Measurements from ENCODE around the gene MRPL39. TPM values are rescaled to one million over a fixed set of nuclear protein-coding genes. Genes with fewer than 3 reads are reported as not detected.

The MRPL39 gene
- total and polyA plus RNA-seq, 2 experiments from 2014 or later = 50.5 to 132 TPM

- H3K27me3 Mint-ChIP-seq (ENCODE audit: insufficient read depth, low read depth, poor library complexity) = no peaks in the 10 kb centered on the region
- no peak overlapping the region for H2AFZ ChIP-seq
- H4K20me1 ChIP-seq (replicated peaks; ENCODE audit: insufficient read depth) = no peaks in the 10 kb centered on the region
- peaks cover 15% of the 10 kb centered on the region; the same call in 2 of the 3 replicates for H3K36me3 Mint-ChIP-seq (ENCODE audit: low read depth)
- H3K9me3 Mint-ChIP-seq = no peaks in the 10 kb centered on the region
- H3K27ac ChIP-seq (ENCODE audit: low read depth) = no peak overlapping the region
- TF ChIP-seq, protein P1, sequence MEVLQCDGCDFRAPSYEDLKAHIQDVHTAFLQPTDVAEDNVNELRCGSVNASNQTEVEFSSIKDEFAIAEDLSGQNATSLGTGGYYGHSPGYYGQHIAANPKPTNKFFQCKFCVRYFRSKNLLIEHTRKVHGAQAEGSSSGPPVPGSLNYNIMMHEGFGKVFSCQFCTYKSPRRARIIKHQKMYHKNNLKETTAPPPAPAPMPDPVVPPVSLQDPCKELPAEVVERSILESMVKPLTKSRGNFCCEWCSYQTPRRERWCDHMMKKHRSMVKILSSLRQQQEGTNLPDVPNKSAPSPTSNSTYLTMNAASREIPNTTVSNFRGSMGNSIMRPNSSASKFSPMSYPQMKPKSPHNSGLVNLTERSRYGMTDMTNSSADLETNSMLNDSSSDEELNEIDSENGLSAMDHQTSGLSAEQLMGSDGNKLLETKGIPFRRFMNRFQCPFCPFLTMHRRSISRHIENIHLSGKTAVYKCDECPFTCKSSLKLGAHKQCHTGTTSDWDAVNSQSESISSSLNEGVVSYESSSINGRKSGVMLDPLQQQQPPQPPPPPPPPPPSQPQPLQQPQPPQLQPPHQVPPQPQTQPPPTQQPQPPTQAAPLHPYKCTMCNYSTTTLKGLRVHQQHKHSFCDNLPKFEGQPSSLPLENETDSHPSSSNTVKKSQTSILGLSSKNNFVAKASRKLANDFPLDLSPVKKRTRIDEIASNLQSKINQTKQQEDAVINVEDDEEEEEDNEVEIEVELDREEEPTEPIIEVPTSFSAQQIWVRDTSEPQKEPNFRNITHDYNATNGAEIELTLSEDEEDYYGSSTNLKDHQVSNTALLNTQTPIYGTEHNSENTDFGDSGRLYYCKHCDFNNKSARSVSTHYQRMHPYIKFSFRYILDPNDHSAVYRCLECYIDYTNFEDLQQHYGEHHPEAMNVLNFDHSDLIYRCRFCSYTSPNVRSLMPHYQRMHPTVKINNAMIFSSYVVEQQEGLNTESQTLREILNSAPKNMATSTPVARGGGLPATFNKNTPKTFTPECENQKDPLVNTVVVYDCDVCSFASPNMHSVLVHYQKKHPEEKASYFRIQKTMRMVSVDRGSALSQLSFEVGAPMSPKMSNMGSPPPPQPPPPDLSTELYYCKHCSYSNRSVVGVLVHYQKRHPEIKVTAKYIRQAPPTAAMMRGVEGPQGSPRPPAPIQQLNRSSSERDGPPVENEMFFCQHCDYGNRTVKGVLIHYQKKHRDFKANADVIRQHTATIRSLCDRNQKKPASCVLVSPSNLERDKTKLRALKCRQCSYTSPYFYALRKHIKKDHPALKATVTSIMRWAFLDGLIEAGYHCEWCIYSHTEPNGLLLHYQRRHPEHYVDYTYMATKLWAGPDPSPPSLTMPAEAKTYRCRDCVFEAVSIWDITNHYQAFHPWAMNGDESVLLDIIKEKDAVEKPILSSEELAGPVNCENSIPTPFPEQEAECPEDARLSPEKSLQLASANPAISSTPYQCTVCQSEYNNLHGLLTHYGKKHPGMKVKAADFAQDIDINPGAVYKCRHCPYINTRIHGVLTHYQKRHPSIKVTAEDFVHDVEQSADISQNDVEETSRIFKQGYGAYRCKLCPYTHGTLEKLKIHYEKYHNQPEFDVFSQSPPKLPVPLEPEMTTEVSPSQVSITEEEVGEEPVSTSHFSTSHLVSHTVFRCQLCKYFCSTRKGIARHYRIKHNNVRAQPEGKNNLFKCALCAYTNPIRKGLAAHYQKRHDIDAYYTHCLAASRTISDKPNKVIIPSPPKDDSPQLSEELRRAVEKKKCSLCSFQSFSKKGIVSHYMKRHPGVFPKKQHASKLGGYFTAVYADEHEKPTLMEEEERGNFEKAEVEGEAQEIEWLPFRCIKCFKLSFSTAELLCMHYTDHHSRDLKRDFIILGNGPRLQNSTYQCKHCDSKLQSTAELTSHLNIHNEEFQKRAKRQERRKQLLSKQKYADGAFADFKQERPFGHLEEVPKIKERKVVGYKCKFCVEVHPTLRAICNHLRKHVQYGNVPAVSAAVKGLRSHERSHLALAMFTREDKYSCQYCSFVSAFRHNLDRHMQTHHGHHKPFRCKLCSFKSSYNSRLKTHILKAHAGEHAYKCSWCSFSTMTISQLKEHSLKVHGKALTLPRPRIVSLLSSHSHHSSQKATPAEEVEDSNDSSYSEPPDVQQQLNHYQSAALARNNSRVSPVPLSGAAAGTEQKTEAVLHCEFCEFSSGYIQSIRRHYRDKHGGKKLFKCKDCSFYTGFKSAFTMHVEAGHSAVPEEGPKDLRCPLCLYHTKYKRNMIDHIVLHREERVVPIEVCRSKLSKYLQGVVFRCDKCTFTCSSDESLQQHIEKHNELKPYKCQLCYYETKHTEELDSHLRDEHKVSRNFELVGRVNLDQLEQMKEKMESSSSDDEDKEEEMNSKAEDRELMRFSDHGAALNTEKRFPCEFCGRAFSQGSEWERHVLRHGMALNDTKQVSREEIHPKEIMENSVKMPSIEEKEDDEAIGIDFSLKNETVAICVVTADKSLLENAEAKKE (CRISPR knock-in tag; IDR thresholded peaks at IDR 0.05) = no peak
- TF ChIP-seq NANOG (IDR thresholded peaks at IDR 0.05; ENCODE audit: borderline replicate concordance) = no peak
- no peak for TF ChIP-seq STAT1 (IDR thresholded peaks at IDR 0.05; ENCODE audit: unreplicated experiment)
- no peak for TF ChIP-seq ZNF114 (CRISPR knock-in tag; IDR thresholded peaks at IDR 0.05)
- TF ChIP-seq POLR2AphosphoS5 (IDR thresholded peaks at IDR 0.05; ENCODE audit: low read depth) = no peak
- no peak for TF ChIP-seq EZH2phosphoT487 (IDR thresholded peaks at IDR 0.05; ENCODE audit: unreplicated experiment)
- TF ChIP-seq, protein P2, sequence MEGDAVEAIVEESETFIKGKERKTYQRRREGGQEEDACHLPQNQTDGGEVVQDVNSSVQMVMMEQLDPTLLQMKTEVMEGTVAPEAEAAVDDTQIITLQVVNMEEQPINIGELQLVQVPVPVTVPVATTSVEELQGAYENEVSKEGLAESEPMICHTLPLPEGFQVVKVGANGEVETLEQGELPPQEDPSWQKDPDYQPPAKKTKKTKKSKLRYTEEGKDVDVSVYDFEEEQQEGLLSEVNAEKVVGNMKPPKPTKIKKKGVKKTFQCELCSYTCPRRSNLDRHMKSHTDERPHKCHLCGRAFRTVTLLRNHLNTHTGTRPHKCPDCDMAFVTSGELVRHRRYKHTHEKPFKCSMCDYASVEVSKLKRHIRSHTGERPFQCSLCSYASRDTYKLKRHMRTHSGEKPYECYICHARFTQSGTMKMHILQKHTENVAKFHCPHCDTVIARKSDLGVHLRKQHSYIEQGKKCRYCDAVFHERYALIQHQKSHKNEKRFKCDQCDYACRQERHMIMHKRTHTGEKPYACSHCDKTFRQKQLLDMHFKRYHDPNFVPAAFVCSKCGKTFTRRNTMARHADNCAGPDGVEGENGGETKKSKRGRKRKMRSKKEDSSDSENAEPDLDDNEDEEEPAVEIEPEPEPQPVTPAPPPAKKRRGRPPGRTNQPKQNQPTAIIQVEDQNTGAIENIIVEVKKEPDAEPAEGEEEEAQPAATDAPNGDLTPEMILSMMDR (conservative IDR thresholded peaks at IDR 0.05; ENCODE audit: low read depth in 2 of 2) = no peak
- TF ChIP-seq, protein P3, sequence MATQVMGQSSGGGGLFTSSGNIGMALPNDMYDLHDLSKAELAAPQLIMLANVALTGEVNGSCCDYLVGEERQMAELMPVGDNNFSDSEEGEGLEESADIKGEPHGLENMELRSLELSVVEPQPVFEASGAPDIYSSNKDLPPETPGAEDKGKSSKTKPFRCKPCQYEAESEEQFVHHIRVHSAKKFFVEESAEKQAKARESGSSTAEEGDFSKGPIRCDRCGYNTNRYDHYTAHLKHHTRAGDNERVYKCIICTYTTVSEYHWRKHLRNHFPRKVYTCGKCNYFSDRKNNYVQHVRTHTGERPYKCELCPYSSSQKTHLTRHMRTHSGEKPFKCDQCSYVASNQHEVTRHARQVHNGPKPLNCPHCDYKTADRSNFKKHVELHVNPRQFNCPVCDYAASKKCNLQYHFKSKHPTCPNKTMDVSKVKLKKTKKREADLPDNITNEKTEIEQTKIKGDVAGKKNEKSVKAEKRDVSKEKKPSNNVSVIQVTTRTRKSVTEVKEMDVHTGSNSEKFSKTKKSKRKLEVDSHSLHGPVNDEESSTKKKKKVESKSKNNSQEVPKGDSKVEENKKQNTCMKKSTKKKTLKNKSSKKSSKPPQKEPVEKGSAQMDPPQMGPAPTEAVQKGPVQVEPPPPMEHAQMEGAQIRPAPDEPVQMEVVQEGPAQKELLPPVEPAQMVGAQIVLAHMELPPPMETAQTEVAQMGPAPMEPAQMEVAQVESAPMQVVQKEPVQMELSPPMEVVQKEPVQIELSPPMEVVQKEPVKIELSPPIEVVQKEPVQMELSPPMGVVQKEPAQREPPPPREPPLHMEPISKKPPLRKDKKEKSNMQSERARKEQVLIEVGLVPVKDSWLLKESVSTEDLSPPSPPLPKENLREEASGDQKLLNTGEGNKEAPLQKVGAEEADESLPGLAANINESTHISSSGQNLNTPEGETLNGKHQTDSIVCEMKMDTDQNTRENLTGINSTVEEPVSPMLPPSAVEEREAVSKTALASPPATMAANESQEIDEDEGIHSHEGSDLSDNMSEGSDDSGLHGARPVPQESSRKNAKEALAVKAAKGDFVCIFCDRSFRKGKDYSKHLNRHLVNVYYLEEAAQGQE (IDR thresholded peaks at IDR 0.05; ENCODE audit: unreplicated experiment) = no peak
- TF ChIP-seq, protein P4, sequence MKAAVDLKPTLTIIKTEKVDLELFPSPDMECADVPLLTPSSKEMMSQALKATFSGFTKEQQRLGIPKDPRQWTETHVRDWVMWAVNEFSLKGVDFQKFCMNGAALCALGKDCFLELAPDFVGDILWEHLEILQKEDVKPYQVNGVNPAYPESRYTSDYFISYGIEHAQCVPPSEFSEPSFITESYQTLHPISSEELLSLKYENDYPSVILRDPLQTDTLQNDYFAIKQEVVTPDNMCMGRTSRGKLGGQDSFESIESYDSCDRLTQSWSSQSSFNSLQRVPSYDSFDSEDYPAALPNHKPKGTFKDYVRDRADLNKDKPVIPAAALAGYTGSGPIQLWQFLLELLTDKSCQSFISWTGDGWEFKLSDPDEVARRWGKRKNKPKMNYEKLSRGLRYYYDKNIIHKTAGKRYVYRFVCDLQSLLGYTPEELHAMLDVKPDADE (IDR thresholded peaks at IDR 0.05) = no peak
- no peak for TF ChIP-seq JUNB (IDR thresholded peaks at IDR 0.05; ENCODE audit: unreplicated experiment)
- TF ChIP-seq ZNF331 (CRISPR knock-in tag; IDR thresholded peaks at IDR 0.05; ENCODE audit: low read depth) = no peak
- TF ChIP-seq CREB1 (CRISPR knock-in tag; IDR thresholded peaks at IDR 0.05; ENCODE audit: low read depth) = no peak
- no peak for TF ChIP-seq EZH2 (IDR thresholded peaks at IDR 0.05; ENCODE audit: low read depth, unreplicated experiment)
- no peaks in the 10 kb centered on the region for H3K27me3 ChIP-seq (ENCODE audit: insufficient read depth)
- no peaks in the 10 kb centered on the region for H3K79me2 ChIP-seq (replicated peaks; ENCODE audit: insufficient read depth)
- no peaks in the 10 kb centered on the region for H3K9me2 ChIP-seq (ENCODE audit: insufficient read depth)
- ATAC-seq (no peak), DNase-seq (ENCODE audit: low spot score) (no peak)
- H3K4me1 ChIP-seq (ENCODE audit: insufficient read depth) = peaks cover 3% of the 10 kb centered on the region; the same call in 1 of the 2 replicates
- H3K4me2 ChIP-seq = no peak overlapping the region
- peaks cover 3% of the 10 kb centered on the region; the same call in 2 of the 3 replicates for H3K4me1 Mint-ChIP-seq
- H3K27ac Mint-ChIP-seq = no peak overlapping the region
- no peaks in the 10 kb centered on the region for H3K36me3 ChIP-seq (ENCODE audit: insufficient read depth)
- no peaks in the 10 kb centered on the region for H3F3A ChIP-seq (replicated peaks; ENCODE audit: low read depth)
- H3K4me3 Mint-ChIP-seq = no peak overlapping the region
- no peak overlapping the region for H3K4me3 ChIP-seq
These were observed 26.4 kb downstream of the MRPL39 start for GRCh38 chr21:25580912-25581260.

Measured in GM23338 (cell line).